Measurements from ENCODE around the gene CEP126. TPM values are rescaled to one million over a fixed set of nuclear protein-coding genes. Genes with fewer than 3 reads are reported as not detected.
A peak's percentile ranks its signal among the peaks of the same experiment; 100 is the strongest.

Gene CEP126
- total and polyA plus RNA-seq, 2 of the 13 experiments (the other 11 are each of a cell fraction or from before 2014, with no cell fraction given), result 1.4 to 1.7 TPM

- TF ChIP-seq ZBTB46 (CRISPR knock-in tag; IDR thresholded peaks at IDR 0.05; ENCODE audit: borderline replicate concordance), result no peak
- no peak for TF ChIP-seq SNAPC2 (CRISPR knock-in tag; IDR thresholded peaks at IDR 0.05)
- peak; percentile 78; the same call in 1 of the 2 replicates for TF ChIP-seq IRF2 (CRISPR knock-in tag; IDR thresholded peaks at IDR 0.05)
- no peak for TF ChIP-seq FOXA1 (IDR thresholded peaks at IDR 0.05)
- peak; percentile 43; the same call in 1 of the 2 replicates for TF ChIP-seq FOXA1 (CRISPR knock-in tag; IDR thresholded peaks at IDR 0.05)
- TF ChIP-seq ZNF296 (CRISPR knock-in tag; conservative IDR thresholded peaks at IDR 0.05), result no peak
- TF ChIP-seq RARA (CRISPR knock-in tag; IDR thresholded peaks at IDR 0.05), result peak; percentile 7; the same call in 1 of the 2 replicates
- TF ChIP-seq ZNF33A (CRISPR knock-in tag; IDR thresholded peaks at IDR 0.05; ENCODE audit: borderline replicate concordance), result no peak
- peak; percentile 45; the same call in 1 of the 2 replicates for TF ChIP-seq CBX5 (CRISPR knock-in tag; IDR thresholded peaks at IDR 0.05; ENCODE audit: borderline replicate concordance)
- no peak for TF ChIP-seq SNAPC4 (CRISPR knock-in tag; IDR thresholded peaks at IDR 0.05)
- no peak for TF ChIP-seq ZNF567 (CRISPR knock-in tag; IDR thresholded peaks at IDR 0.05; ENCODE audit: borderline replicate concordance)
- TF ChIP-seq MAZ (IDR thresholded peaks at IDR 0.05; ENCODE audit: borderline replicate concordance, low read depth, low read length), result no peak; the same call in 1 of the 2 replicates
- TF ChIP-seq MAZ (CRISPR knock-in tag; IDR thresholded peaks at IDR 0.05; ENCODE audit: low read depth), result peak; percentile 97
- TF ChIP-seq PITX1 (CRISPR knock-in tag; IDR thresholded peaks at IDR 0.05), result 0 out of 2 replicates have a peak, but pooled peaks have one; percentile 46
- no peak; the same call in 1 of the 2 replicates for TF ChIP-seq ARID5B (CRISPR knock-in tag; IDR thresholded peaks at IDR 0.05)
- no peak for TF ChIP-seq ZIK1 (CRISPR knock-in tag; IDR thresholded peaks at IDR 0.05; ENCODE audit: borderline replicate concordance, low read depth)
Observed at GRCh38 chr11:101914738-101915426, at the start of gene CEP126 (continued).

All from HepG2 (cell line).